HG02623 (cell line): ENCODE results near the gene TRAPPC2L.

Experiments used
- ATAC-seq: cut with Tn5 transposase; IDR thresholded peaks from one replicate; pipeline ENCODE4 v1.9.1; 2021; ENCODE audit warnings: moderate library complexity; ENCODE audit not compliant: unreplicated experiment

TRAPPC2L gene, protein sequence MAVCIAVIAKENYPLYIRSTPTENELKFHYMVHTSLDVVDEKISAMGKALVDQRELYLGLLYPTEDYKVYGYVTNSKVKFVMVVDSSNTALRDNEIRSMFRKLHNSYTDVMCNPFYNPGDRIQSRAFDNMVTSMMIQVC

DNA sequence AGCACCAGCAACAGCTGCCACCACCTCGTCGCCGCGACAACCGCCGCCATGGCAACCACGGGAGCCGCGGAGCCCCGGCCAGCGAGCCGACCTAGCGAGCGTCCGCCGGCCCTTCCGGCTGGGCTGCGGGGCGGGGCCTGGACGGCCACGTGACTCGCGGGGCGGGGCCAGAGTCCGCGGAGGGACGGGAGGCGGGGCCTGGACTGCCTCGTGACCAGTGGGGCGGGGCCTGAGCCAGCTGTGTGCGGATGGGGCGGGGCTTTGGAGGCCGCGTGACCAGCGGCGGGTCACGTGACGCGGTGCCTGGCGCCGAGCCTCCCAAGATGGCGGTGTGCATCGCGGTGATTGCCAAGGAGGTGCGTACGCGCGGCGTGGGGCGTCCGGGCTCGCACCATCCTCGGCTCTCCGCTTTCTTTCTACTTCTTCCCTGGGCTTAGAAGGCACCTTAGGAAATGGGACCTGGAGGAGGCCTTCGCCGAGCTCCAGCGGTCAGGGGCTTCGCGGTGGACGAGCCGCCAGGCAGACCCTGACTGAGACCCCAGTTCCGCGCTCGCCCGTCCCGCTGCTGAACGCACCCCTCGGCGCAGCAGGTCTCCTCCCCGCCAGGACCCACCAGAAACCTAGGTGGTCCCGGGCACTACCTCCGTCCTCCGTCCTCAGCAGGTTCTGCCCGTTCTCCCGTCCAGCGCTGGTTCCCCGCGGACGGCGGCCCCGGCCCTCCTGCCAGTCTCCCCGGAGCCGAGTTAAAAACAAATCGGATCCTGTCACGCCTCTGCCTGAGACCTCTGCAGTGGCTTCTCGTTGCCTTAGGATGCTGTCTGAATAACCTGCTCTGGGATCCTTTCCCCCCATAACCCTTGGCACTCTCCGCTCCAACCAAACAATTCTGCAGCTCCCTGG lies at the start of gene TRAPPC2L, which contains the start of gene GALNS:
Gene TRAPPC2L (plus strand): TSS at position 300 of the 900 bp plus-strand sequence. CDS start 24 bp downstream, at position 324.
Gene GALNS (minus strand): TSS at position 120 of the 900 bp plus-strand sequence. CDS start 70 bp downstream, at position 50.
- ATAC-seq: peak; percentile 76

DNA sequence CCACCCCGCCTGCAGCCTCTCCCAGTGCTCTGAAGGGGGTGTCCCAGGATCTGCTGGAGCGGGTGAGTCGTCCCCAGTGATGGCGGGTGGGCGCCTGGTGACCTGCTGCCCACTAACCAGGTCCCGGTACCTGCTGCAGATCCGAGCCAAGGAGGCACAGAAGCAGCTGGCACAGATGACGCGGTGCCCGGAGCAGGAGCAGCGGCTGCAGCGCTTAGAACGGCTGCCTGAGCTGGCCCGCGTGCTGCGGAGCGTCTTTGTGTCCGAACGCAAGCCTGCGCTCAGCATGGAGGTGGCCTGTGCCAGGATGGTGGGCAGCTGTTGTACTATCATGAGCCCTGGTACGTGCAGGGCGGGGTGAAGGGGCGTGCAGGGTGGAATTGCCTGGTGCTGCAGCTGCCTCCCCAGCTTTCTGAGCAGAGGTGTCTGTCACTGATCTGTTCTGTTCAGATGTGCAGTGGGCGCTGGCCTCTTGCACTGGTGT lies 49.7 kb upstream of the TRAPPC2L start:
- no peak for ATAC-seq

DNA sequence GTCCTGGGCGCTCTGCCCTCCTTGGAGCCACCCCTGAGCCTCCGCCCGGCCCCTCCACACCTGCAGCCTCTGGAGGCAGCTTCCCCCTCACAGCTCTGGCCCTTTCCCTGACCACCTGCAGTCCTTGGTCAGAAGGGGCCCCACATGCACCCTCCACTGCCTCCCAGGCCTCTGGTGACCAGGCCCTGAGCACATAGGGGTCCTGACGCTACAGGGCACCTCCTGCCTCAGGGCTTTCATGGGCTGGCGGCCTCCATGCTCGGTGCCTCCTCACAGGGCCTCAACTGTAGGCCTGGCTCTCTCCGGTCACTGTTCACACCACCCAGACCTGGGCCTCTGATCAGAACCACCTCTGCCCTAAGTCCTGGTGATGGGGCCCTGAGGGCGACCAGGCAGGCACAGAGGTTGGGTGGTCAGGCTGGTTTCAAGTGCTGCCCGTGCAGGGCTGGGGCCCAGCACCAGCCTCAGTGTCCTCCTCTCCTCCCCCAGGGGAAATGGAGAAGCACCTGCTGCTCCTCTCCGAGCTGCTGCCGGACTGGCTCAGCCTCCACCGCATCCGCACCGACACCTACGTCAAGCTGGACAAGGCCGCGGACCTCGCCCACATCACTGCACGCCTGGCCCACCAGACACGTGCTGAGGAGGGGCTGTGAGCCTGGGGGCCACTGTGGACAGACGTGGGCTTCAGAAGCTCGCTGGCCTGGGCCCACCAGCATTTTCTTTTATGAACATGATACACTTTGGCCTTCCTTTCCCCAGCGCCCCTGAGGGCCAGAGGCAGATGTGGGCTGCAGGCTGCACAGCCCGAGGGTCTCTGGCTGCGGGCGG lies 49.1 kb upstream of the TRAPPC2L start:
- ATAC-seq: no peak

DNA sequence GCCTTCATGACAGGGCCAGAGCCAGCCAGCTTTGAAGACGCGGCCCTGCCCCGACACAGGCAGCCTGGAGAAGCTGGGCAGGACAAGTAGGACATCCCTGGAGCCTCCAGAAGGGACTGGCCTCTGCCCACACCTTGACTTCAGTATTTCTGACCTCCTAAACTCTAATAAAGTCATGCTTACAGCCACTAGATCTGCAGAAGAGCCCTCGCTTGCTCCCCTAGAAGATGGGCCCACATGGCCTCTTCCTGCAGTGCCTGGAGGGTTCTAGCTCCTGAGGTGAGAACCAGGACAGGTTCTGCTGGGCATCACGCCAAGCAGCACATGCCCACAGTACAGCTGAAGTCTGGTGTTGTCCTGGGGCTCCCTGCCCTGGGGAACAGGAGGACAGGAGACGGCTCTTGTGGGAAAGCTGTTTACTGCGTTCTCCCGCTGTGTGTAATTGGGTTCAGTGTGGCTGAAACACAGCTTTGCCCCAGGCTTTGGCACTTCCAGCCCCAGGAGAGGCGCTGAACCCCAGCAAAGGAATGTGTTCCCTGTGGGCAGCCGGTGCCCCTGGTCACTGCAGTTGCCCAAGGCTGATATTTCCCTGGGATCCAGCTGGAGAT lies 47.8 kb upstream of the TRAPPC2L start:
- ATAC-seq: no peak

DNA sequence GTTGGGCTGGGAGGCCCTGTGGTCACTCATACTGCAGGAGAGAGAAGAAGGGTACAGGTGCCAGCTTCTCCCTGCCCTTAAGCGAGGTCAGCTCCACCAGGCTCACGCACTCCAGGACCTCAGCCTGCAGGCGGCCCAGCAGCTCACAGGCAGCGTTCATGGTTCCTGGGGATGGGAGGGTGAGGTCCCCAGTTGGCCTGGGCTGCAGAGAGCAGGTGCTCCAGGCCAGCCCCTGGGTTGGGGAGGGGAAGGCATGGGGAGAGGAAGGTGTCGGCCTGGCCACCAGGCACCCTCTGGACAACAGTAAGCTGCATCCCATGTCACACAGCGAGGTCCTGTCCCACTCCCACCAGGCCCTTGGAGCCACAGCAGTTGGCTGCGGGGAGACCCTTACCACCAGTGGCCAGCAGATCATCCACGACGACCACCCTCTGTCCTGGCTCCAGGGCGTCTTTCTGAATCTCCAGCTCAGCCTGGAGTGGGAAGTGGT lies 47.2 kb upstream of the TRAPPC2L start:
- ATAC-seq: no peak

DNA sequence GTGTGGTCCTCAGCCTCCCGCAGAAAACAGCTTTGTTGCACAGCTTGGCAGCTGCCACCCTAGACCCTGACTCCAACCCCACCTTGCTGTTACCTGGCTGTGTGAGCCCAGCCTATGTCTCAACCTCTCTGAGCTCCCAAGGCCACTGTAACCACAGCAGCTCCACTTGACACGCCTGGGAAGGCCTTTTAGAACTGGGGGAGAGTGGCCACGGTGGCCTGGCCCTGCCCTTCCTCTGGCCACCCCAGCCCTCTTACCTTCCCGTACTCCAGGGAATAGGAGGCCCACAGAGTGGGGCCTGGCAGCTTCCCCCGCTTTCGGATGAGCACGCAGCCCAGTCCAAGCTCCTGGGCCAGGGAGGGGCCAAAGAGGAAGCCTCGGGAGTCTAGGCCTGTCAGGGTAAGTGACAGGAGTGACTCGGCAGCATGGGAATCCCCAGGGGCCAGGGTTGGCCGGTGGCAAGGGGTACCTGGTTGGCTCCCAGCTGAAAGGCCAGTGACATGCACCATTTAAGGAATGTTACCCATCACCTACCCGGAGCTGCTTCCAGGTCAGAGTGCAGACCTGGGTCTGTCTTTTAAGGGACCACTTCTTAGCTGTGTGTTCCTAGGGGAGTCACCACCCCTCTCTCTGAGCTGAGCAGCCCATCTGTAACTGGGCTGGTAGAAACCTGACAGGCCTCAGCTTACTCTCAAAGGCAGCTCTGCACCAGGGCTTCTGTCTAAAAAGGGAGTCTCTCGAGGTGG lies 46.6 kb upstream of the TRAPPC2L start:
- no peak for ATAC-seq

DNA sequence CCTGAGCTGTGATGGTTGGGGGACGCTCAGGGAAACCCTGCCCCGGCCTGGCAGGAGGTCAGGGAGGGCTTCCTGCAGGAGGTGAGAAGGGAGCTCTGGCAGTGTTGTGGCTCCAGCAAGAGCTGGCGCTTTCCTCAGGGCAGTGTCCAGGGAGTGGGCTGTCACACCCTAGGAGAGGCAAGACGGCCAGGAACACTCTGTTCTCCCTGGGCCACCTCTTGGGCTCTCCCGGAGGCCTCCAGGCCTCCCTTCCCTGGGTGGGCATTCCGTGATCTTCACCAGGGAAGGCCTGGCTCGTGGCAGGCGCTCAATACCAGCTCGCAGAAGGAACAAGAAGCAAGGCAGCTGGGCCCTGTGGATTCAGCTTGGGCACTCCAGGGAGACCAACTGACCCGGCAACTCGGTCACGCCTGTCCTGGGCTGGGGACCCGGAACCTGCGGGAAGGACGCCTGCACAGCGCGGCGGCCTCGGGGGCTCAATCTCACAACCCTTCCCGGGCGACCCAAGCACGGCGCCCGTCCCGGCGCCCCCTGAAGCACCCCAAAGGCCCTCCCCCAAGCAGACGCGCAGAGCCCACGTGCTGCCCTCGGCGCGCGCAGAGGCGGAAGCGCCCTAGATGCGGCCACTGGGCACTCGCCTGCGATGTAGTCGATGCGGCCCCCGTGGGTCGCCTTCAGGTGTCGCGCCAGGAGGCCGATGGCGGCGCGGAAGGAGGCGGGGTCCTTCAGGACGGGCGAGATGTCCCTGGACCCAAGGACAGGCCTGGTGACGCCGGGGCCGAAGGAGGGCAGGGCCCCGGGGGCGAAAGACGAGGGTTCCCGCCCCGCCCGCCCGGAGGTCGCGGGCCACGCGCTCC lies 45.8 kb upstream of the TRAPPC2L start:
- ATAC-seq: peak; percentile 46

DNA sequence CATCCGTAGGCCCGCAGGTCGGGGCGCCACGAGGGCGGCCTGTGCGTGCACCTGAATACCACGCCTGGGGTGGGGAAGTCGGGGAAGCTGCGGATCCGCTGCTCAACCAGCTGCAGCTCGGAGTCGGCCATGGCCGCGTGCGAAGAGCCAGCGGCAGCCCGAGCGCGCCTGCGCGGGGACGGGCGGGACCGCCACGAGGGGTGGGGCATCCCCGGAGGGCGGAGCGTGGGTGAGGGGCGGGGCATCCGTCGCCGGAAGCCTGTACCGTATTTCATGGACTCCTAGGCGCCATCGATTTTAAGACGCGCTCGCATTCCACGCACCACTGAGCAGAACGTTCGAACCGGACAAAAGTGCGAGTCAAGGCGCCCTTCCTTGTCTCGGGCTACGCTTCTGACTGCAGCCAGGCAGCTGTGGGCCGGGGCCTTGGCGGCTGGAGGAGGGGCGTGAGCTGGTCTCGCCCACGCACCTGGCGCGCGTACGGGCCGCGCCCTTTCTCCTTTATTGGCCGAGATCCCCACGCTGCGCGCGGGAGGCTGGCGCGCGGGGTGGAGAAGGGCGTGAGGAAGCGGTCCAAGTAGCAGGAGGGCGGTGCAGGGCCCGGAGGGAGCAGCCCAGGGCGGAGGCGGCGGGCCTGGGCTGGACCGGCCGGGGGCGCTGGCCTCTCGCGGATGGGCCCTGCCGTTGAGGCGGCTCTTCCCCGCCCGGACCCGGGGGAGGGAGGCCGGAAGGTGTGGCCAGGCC lies 45.0 kb upstream of the TRAPPC2L start, which contains the start of gene APRT:
Gene APRT (minus strand): TSS at position 160 of the 744 bp plus-strand sequence. CDS start 29 bp downstream, at position 131.
- ATAC-seq: peak; percentile 61

DNA sequence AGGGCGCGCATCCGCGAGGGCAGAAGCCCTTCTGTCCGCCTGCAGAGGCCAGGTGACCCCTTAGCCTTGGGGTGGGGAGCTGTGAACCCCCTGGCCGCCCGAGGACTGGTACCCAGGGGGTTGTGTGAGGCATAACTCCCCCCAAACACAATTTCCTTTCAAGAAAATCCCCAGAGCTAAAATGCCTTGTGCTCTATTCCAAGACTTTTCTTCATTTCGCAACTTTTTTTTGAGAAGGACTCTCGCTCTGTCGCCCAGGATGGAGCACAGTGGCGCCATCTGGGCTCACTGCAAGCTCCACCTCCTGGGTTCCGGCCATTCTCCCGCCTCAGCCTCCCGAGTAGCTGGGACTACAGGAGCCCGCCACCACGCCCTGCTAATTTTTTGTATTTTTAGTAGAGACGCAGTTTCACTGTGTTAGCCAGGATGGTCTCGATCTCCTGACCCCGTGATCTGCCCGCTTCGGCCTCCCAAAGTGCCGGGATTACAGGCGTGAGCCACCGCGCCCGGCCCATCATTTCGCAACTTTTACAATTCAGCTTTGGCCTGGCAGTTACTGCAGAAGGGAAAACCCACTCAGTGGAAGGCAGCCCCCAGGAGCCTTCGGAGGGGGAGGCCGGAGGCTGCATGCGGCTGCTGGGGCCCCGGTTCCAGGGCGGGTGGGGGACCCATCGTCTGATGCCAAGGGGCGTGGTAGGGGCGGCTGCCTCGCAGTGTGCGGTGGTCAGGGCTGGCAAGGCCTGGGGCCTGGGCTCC lies 44.2 kb upstream of the TRAPPC2L start:
- no peak for ATAC-seq

DNA sequence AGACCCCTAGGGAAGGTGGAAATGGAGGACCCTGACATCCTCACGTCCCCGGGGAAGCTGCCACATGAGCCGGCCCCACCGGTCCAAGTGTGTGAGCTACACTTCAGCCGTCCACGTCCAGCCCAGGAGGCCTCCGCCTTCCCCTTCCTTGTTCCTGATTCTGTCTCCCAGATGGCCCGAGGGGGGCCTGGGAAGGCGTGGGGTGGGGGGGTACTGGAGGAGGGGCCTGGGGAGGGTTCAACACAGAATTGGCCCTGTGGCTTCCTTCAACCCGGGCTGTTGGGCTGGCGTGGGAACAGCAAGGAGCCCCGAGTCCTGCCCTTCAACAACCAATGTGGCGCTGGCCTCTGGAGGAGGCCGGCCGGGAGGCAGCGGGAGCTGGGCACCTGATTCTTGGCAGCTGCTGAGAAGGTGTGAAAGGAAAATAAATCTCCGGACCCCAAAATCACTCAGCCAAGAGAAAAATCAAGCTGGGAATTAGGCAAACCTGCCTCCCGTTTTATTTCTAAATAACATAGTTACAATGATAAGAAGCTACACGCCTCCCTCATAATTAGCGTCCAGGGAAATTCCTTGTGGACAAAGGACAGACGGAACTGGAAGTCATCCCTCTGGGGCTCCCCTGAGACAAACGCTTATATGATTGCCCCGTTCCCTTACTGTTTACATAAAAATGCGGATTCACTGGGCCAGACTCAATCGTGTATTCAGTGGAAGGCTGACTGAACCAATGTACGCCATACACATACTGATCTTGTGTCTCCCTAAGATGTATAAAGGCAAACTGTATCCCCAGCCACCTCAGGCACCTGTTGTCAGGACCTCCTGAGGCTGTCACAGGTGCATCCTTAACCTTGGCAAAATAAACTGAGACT lies 43.4 kb upstream of the TRAPPC2L start:
- no peak for ATAC-seq

DNA sequence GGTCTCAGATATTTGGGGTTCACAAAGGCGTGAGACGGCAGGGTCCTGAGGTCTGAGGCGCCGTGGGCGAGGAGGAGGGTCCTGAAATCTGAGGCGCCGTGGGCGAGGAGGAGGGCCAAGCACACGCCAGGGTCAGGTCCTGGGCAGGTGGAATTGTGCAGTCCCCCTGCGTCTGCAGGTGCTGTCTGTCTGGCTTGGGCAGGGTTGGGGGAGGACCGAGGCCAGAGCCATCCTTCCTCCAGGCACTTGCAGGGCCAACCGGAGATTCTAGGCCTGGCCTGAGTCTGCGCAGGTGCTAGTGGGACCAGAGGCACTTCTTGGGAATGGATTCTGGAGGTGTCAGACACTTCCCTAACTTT lies 42.8 kb upstream of the TRAPPC2L start:
- no peak for ATAC-seq

DNA sequence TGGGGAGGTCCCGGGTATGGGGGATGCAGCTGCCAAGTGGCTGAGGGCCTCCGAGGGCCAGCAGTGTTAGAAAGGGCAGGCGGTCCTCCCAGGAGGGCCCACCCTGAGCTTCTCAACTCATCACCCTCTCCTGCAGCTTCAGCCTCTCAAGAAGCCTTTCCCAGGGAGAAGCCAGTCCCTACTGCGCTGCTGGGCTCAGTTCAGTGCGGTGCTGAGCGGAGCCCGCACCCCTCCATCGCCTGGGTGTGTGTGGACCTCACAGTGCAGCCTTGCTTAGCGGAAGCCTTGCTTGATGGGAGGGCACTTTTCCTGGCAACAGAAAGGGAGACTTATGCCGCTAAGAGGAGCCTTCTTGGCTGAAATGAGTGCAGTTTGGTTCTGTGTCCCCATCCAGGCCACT lies 41.7 kb upstream of the TRAPPC2L start:
- no peak for ATAC-seq

DNA sequence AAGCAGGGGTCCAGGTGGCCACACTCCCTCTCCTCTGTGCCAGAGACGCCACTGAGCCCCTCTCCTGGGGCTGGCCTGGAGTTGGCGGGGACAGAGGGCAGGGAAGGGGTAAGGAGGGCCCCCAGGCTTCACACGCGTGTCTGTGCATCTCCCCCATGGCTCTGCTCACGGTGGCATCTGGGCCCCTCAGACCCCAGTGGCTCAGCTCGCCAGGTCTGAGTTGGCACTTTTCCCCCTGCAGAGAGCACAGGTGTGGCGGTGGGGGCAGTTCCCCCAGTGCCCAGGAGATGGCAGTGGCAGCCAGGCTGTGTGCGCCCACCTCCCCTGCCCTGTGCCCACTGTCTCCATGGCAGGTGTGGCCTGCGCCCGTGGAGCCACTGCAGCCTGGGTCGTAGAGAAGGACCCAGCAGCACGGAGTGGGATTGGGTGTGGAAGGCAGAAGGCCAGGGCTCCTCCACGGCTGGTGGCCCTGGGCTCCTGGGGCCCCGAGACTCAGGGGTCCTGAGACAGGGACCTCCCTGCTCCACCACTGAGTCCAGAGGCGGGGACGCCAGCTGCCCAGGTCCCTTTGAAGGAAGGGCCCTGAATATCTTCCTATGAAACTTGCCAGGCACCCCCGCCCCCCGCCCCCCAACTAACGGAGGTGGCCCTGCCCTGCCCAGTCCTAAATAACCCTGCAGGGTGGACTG lies 40.9 kb upstream of the TRAPPC2L start:
- ATAC-seq: no peak

DNA sequence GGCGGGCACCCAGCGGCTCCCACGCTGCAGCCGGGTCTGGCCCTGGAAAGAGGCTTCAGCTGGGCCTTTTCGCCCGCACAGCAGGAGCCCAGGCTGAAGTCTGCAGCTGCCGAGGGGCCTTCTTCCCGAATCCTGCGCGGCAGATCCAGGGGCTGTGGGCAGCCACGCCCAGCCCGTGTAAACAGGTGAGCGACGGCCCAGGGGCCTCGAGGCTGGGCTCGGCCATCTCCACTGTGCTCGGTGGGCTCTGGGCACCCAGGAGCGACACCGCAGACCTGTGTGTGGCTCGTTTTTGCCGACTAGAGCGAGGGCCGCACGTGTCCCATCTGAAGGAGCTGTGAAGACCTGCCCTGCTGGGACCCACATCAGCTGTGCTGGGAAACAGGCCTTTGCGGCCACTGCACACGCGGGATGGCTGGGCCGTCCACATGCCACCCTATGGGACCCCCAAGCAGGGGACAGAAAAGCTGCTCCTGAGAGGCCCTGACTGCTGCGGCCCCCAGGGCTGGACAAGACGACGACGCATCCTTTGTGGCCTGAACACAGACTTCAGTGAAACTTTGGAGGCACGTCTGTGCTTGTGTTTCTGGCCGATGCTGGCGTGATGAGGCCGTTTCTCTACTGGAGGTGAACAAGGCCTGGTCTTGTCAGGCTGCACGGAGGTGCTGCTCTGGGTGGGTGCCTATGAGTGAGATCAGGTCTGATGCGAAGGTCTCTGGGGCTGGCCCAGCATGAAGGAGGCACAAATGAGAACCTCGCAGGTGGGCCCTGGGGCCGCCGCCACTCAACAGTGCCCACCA lies 40.0 kb upstream of the TRAPPC2L start:
- no peak for ATAC-seq
